Astrocyte (in vitro differentiated cells and primary cell): ENCODE results near the gene IL12RB1. TPM values are rescaled to one million over a fixed set of nuclear protein-coding genes. Genes with fewer than 3 reads are reported as not detected.

ENCODE experiments used
- DNase-seq: peaks from one replicate; pipeline ENCODE4 v3.0.0-alpha.2; 2010; ENCODE audit warnings: low read depth
- FAIRE-seq: peaks from 2 replicates; lab custom pipeline; 2011; peaks lifted over from hg19 to GRCh38; lab: Jason Lieb, UNC
- H2AFZ ChIP-seq: 2 replicates; pipeline ENCODE4 v1.6.0; 2012; ENCODE audit warnings: low read depth, low read length, inconsistent platforms
- H3K27ac ChIP-seq: 2 replicates; pipeline ENCODE4 v1.5.1; 2011; ENCODE audit warnings: low read depth, low read length, inconsistent platforms
- H3K27me3 ChIP-seq: 2 replicates; pipeline ENCODE4 v1.6.0; 2011; ENCODE audit warnings: low read length, inconsistent platforms; ENCODE audit not compliant: insufficient read depth
- H3K36me3 ChIP-seq: 2 replicates; pipeline ENCODE4 v1.5.1; 2011; ENCODE audit warnings: low read length, inconsistent platforms; ENCODE audit not compliant: insufficient read depth
- H3K4me1 ChIP-seq: 2 replicates; pipeline ENCODE4 v1.5.1; 2011; ENCODE audit warnings: low read length, inconsistent platforms; ENCODE audit not compliant: insufficient read depth
- H3K4me2 ChIP-seq: 2 replicates; pipeline ENCODE4 v1.6.0; 2012; ENCODE audit warnings: low read length, inconsistent platforms
- H3K4me3 ChIP-seq: 2 replicates; pipeline ENCODE4 v1.5.1; 2011; ENCODE audit warnings: low read depth, mild to moderate bottlenecking, low read length, inconsistent platforms; ENCODE audit not compliant: insufficient read depth
- H3K79me2 ChIP-seq: 2 replicates; pipeline ENCODE4 v1.6.0; 2012; ENCODE audit warnings: mild to moderate bottlenecking, low read length, inconsistent platforms; ENCODE audit not compliant: insufficient read depth
- H3K9ac ChIP-seq: 2 replicates; pipeline ENCODE4 v1.6.0; 2012; ENCODE audit warnings: mild to moderate bottlenecking, low read length, inconsistent platforms
- H3K9me3 ChIP-seq: 2 replicates; pipeline ENCODE4 v1.5.1; 2012; ENCODE audit warnings: low read depth, mild to moderate bottlenecking, low read length, inconsistent platforms; ENCODE audit not compliant: insufficient read depth
- H4K20me1 ChIP-seq: 2 replicates; pipeline ENCODE4 v1.6.0; 2012; ENCODE audit warnings: low read length, inconsistent platforms; ENCODE audit not compliant: insufficient read depth
- H3K27ac Mint-ChIP-seq: one replicate; pipeline ENCODE4 v1.8.0; 2021; ENCODE audit warnings: mild to moderate bottlenecking, mixed read lengths; ENCODE audit not compliant: unreplicated experiment
- H3K27me3 Mint-ChIP-seq: one replicate; pipeline ENCODE4 v1.8.0; 2021; ENCODE audit warnings: low read depth, mixed read lengths; ENCODE audit not compliant: unreplicated experiment
- H3K36me3 Mint-ChIP-seq: one replicate; pipeline ENCODE4 v1.8.0; 2021; ENCODE audit warnings: low read depth, mixed read lengths; ENCODE audit not compliant: unreplicated experiment
- H3K4me1 Mint-ChIP-seq: one replicate; pipeline ENCODE4 v1.8.0; 2021; ENCODE audit warnings: low read depth, mixed read lengths; ENCODE audit not compliant: unreplicated experiment
- H3K4me3 Mint-ChIP-seq: one replicate; pipeline ENCODE4 v1.8.0; 2021; ENCODE audit warnings: mild to moderate bottlenecking, moderate library complexity, mixed read lengths; ENCODE audit not compliant: unreplicated experiment
- H3K9me3 Mint-ChIP-seq: one replicate; pipeline ENCODE4 v1.8.0; 2021; ENCODE audit warnings: mild to moderate bottlenecking, mixed read lengths; ENCODE audit not compliant: unreplicated experiment
- CTCF ChIP-seq: IDR thresholded peaks from 2 replicates; pipeline ENCODE4 v1.5.1; 2011; ENCODE audit warnings: low read depth, mild to moderate bottlenecking, inconsistent platforms, low read length, moderate library complexity; ENCODE audit not compliant: insufficient read depth
- EZH2 ChIP-seq: IDR thresholded peaks from 2 replicates; pipeline ENCODE4 v1.6.1; 2012; ENCODE audit warnings: mild to moderate bottlenecking, low read length, inconsistent platforms; ENCODE audit not compliant: insufficient read depth
- total RNA-seq: library from RNA; stranded (reverse); gene quantifications from 2 replicates; pipeline ENCODE4 v1.2.1, GENCODE V29; 2021

The IL12RB1 gene
- total RNA-seq, 1 donor from 2014 or later: 0.07 TPM

- Mint-ChIP-seq H3K4me3 (no peak overlapping the region), H3K27me3 (peaks cover 23% of the 10 kb centered on the region), H3K4me1 (no peaks in the 10 kb centered on the region), H3K9me3 (no peaks in the 10 kb centered on the region), H3K36me3 (no peaks in the 10 kb centered on the region), H3K27ac (no peak overlapping the region)
- no peak for TF ChIP-seq EZH2
- H3K27ac ChIP-seq: no peak overlapping the region
- no peak overlapping the region for H2AFZ ChIP-seq
- DNase-seq (no peak), FAIRE-seq (no peak)
- H3K9ac ChIP-seq: no peak overlapping the region
- H3K4me2 ChIP-seq: no peak overlapping the region
- no peaks in the 10 kb centered on the region for H4K20me1 ChIP-seq
- no peaks in the 10 kb centered on the region for H3K4me1 ChIP-seq
- no peaks in the 10 kb centered on the region for H3K36me3 ChIP-seq
- no peaks in the 10 kb centered on the region for H3K79me2 ChIP-seq
- no peak overlapping the region for H3K4me3 ChIP-seq
- no peaks in the 10 kb centered on the region for H3K27me3 ChIP-seq
- H3K9me3 ChIP-seq: peaks cover 3% of the 10 kb centered on the region
These were observed 21.6 kb downstream of the IL12RB1 start for GRCh38 chr19:18065173-18065495.

- no peaks in the 10 kb centered on the region for H3K4me1 Mint-ChIP-seq
- DNase-seq (no peak), FAIRE-seq (no peak)
- no peaks in the 10 kb centered on the region for H3K4me1 ChIP-seq
- TF ChIP-seq CTCF (no peak), EZH2 (no peak)
- H3K79me2 ChIP-seq: no peaks in the 10 kb centered on the region
- H3K27me3 Mint-ChIP-seq: peaks cover 26% of the 10 kb centered on the region
- peaks cover 3% of the 10 kb centered on the region for H3K9me3 ChIP-seq
- H3K4me3 ChIP-seq: no peak overlapping the region
- no peaks in the 10 kb centered on the region for H3K27me3 ChIP-seq
- H3K36me3 Mint-ChIP-seq: no peaks in the 10 kb centered on the region
- H3K9ac ChIP-seq: no peak overlapping the region
- no peak overlapping the region for H2AFZ ChIP-seq
- H3K27ac ChIP-seq: no peak overlapping the region
- H3K36me3 ChIP-seq: no peaks in the 10 kb centered on the region
- H4K20me1 ChIP-seq: no peaks in the 10 kb centered on the region
- H3K4me2 ChIP-seq: no peak overlapping the region
- H3K9me3 Mint-ChIP-seq: no peaks in the 10 kb centered on the region
- H3K4me3 Mint-ChIP-seq: no peak overlapping the region
- no peak overlapping the region for H3K27ac Mint-ChIP-seq
These were observed 23.3 kb downstream of the IL12RB1 start for GRCh38 chr19:18063463-18063862.

- H4K20me1 ChIP-seq: no peaks in the 10 kb centered on the region
- H3K4me1 ChIP-seq: no peaks in the 10 kb centered on the region
- Mint-ChIP-seq H3K9me3 (no peaks in the 10 kb centered on the region), H3K36me3 (no peaks in the 10 kb centered on the region), H3K4me3 (no peak overlapping the region), H3K27me3 (peaks cover 25% of the 10 kb centered on the region), H3K27ac (no peak overlapping the region), H3K4me1 (no peaks in the 10 kb centered on the region)
- no peaks in the 10 kb centered on the region for H3K79me2 ChIP-seq
- no peak overlapping the region for H3K4me2 ChIP-seq
- no peaks in the 10 kb centered on the region for H3K27me3 ChIP-seq
- H3K9ac ChIP-seq: no peak overlapping the region
- DNase-seq (no peak), FAIRE-seq (no peak)
- no peak overlapping the region for H3K4me3 ChIP-seq
- TF ChIP-seq EZH2: no peak
- TF ChIP-seq CTCF: no peak
- H3K27ac ChIP-seq: no peak overlapping the region
- peaks cover 3% of the 10 kb centered on the region for H3K9me3 ChIP-seq
- no peaks in the 10 kb centered on the region for H3K36me3 ChIP-seq
- no peak overlapping the region for H2AFZ ChIP-seq
These were observed 24.7 kb downstream of the IL12RB1 start for GRCh38 chr19:18062028-18062427.
